Activated CD4-positive, alpha-beta T cell treated with anti-CD3 and anti-CD28 coated beads, Interleukin-10, Interleukin-2, amounts not matched to agents 100 ng/mL and 50 ng/mL, durations not matched to agents 16 hours and 8 hours (primary cell): ENCODE data around the gene CAPN2.

Experiments used
- DNase-seq: peaks from one replicate; pipeline ENCODE4 v3.0.0-alpha.2; 2020

The CAPN2 gene

DNA sequence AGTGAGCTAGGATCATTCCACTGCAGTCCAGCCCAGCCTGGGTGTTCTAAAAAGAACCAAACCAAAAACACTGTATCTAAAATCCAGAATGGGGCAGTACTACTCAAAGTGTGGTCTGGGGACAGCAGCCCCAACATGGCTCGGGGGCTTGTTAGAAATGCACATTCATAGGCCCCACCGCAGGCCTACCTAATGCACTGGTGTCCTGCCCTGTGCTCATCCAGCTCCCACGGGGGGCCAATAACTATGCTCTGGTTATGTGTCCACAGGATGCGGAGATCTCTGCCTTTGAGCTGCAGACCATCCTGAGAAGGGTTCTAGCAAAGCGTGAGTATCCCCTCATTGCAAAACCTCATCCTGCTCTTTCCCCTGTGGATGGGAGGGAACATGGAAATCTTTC lies 51.5 kb downstream of the CAPN2 start:
- no peak for DNase-seq

DNA sequence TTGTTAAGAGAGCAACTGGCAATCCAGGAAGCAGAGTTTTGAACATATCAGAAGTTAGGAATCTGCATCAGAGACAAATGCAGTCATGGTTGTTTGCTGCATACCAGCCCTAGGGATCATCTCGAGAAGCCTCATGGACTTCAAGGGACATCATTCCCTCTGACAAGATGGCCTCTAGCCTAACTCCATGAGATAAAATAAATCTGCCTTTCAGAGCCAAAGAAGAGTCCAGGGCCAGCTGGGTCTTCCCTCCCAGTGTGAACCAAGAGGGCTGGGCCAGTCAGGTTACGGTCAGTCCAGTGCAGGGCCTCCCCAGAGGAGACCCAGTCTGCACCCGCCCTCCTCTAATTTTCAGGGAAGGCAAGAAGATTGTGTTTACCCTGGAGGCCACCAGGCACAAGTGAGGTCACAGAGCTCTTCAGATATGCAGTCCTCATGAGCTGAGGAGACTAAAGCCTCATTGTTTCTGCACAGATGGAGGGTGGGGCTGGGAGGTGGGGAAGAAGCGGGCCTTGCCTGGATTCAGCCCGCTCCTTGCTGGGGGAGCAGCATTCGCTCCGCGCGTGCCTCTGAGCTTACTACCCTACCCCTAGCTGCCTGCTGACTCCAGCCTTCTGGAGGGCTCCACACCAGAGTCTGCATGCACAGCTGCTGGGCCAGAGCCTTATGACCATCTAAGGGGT lies 52.8 kb downstream of the CAPN2 start:
- DNase-seq, result no peak

DNA sequence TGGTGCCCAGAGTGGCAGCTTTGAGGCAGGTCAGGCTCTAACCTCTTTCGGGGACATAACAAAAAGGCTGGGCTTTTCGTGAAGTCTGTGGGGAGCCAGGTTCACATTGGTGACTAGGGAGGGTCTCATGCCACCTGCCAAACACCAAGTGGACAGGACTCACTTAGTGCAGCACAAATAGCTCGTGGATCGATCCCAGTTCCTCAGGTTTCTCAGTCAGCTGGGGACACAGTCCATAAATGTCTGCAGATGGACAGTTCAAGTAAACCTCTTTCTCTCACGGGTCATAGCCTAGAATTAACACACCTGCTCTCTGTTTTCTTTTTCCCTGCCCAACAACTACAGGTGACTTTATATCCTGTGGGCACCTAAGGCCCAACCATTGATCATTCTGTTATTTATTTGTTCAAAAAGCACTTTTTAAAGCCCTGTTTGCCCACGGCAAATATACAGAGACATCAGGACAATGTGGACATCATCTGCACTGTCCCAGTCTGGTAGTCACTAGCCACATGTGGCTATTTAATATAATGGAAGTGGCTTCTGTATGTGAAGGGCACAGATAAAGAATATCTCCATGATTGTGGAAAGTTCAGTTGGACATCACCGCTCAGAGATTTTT lies 53.5 kb downstream of the CAPN2 start:
- no peak for DNase-seq

DNA sequence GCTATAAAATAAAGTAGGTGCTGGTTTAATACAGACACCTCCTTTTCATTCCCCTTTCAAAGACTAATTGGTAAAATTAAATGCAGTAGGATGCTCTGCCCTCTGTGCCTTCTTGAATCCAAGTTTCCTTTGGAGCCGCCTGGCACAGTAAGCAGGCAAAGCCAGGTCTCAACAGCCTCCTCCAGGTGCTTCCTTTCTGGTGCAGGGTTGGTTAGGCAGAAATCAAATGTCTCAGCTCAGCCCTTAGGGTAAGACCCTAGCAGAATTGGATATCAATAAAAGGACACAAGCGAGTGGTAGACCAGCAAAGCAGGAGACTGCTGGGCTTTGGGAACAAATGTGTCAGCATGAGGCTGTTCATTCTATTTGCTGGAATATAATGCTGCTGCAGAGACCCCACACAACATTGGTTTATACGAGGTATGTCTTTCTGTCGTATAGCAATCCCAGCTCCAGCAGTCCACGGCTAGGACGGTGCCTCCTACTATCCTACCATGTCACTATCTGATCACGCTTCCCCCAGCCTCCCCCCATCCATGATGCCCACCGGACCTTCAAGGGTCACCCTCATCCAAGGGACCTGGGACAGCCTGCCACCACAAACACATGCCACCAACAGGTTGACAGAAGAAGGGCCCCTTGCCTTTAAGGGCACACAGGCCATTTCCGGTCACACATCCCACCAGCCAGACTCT lies 58.4 kb downstream of the CAPN2 start:
- DNase-seq, result no peak

DNA sequence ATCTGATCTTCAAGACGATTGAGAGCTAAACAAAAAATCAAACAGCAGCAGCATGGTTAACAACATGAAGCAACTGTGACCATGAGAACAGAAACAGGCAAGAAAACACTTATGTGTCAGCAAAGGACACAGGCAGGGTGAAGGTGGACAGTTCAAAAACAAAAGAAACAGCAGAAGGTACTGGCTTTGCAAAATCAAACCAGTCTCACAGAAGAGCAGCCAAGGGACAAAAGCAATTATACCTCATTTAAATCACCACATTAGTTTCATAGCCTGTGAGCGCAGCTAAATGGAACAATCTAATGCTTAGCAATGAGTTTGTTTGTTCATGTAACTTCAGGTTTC lies 59.1 kb downstream of the CAPN2 start:
- no peak for DNase-seq

DNA sequence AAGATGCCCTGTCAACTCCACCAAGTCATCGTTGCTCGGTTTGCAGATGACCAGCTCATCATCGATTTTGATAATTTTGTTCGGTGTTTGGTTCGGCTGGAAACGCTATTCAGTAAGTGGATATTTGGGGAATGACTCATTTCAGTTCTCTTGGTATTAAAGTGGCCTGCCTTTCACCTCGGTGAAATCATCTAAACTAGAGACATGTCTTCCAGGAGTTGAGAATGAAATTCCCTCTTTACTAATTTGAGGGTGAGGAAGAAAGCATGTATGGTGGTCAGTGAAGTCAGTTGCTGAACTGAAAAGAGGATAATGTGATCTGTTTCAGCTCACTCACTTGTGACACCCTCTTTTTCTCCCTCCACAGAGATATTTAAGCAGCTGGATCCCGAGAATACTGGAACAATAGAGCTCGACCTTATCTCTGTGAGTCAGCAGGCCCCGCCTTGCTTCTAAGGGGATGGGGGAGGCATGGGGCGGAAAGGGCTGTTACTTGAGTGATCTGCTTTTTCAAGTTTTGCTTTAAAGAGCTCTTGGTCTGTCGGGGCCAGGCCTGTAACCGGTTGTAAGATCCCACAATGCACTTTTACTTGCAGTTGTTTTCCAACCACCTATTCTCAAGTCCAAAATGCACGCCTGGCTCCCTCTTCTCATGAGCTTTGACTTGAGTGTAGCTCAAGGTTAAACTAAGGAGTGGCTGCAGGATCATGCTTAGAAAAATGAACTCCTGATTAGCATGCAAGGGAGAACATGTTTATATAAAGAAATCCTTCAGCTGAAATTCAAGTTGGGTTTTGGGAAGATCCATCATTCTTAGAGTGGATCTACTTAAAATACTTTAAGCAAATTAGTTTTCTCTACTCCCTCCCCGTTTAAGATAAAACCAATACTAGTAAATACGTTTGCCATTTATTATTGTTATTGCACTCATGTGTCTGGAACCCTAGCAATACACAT lies 59.8 kb downstream of the CAPN2 start:
- DNase-seq, result peak; percentile 66

DNA sequence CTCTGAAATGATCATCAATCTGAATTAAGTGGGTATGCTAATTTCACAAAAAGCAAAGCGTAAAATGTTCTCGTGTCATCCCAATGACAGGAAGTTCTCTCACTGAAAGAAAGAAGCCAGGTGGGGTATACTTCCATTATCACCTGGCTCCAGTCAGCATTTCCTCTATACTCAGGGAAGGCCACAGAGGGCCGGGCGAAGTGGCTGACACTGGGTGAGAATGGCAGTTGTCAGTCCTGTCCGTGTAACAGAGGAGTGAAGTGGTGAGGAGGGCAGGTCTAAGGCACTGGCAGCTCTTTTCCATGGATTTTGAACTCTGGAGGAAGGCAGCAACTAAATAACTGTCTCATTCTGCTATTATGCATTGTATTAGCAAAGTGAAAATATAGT lies 60.4 kb downstream of the CAPN2 start:
- DNase-seq, result no peak

DNA sequence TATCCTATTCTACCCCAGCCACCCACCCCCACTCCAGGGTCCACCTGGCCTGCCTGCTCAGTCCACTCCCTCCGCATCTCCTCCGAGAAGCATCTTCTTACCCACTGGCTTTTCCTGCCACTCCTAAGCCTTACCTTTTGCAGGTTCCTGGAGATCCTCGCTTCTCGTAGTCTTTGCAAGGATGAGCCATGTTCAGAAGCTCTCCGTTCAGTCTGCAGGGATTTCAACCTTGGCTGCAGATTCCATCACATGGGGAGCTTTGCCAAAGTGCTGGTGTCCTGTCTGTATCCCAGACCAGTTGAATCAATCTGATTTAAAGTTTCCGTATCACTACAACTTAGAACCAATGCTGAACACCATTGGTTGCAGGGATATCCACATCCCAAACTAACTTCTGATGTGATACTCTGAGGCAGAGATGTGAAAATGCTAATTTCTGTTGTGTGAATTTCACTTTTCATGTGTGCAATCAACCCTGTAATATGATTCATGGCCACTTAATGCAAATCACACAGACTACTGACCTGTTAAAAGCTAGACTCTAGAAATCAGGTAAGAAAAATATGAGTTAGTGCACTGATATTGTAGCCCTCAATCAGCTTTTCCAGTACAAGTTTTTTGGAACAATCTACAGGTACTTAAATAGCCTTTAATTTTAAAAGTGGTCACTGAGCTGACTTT lies 61.9 kb downstream of the CAPN2 start:
- DNase-seq, result no peak

DNA sequence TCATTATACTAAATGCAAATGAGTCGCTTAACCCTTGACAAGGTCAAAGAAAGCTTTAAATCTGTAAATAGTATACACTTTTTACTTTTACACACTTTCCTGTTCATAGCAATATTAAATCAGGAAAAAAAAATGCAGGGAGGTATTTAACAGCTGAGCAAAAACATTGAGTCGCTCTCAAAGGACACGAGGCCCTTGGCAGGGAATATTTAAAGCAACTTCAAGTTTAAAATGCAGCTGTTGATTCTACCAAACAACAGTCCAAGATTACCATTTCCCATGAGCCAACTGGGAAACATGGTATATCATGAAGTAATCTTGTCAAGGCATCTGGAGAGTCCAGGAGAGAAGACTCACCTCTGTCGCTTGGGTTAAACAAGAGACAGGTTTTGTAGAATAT lies 62.7 kb downstream of the CAPN2 start:
- no peak for DNase-seq

DNA sequence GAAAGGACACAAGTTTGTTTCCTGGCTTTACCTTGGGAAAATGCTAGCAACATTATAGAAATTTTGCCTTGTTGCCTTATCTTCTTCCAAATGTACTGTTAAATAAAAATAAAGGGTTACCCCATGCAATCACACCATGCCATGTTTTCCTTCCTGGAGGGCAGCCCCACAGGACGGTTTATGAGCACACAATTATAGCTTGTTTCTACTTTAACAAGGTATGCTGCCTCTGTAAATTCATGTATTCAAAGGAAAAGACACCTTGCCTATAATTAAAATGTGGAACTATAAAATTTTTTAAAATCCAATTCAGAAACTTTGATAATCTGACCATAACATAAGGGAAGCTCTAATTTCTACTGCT lies 63.4 kb downstream of the CAPN2 start:
- no peak for DNase-seq

DNA sequence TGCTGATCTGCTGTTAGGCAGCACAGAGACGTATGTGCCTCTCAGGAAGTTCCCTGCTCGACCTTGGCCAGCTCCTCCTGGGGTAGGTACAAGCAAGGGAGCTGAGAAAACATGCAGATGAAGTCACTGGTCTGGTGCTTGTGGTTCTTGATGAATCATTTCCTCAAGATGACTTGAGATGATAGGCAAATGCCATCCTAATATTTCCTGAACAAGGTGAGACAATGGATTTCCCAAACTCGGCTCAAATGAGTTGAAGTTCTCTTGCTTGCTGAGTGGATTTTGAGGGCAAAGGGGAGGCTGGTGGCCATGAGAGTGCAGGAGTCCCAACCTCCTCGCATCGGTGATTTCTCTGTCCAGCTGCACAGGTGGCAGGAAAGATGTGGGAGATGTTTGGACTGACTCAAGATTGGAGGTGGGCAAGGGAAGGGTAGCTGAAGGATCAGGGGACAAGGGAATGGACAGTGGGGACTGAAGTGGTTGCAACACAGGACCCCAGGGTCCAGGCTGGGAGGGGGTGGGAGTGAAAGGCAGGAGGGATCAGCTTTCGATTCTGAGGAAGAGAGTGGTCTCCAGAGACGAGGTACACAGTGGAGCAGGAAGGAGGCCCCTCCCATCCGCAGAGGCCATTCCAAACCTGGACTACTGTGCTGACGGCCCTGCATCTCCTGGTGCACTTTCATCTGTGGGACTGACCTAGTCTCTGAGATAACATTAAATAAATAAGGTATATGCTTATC lies 63.9 kb downstream of the CAPN2 start:
- peak; percentile 83 for DNase-seq

DNA sequence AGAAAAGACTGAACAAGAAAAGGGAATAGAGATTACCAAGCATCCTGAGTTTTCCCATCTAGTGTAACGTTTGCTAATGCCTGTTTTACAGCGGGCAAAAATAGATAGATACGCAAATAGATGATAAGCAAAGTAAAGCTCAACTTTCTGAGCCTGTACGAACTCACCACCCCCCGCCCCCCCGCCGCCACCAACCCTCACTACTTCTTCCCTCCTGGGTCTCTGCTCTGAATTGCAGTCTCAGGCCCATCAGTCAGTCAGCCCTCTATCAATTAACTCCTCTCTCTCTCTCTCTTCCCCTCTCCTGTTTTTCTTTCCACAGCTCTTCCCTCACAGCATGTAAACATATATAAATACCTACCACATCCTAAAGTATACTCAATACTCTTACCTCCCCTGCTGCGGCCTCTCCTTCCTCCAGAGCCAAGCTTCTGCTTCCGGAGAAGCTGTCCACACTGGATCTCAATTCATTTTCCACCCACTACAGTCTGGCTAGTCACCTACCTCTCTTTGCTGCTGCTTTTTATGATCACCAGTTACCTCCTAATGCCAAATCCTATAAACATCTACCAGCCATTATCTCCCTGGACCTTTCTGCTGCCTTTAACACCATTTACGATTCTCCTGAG lies 64.6 kb downstream of the CAPN2 start:
- DNase-seq, result no peak

DNA sequence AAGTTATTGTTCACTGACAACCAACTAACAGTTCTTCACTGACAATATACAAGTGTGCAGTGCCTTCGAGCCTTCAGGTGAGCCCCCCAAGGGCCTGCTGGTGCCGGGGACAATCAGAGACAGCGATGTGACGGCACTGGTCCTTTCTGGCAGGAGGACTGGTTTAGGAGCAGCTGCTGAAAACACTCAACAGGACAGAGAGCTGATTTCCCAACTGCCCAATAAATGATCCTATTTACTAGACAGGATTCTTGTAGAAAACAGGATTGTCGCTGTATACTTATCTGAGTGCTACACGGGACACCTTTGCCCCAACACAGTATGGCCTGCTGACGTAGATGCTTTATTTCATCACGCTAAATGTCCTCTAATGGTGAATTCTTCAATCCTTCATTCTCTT lies 68.0 kb downstream of the CAPN2 start:
- no peak for DNase-seq

DNA sequence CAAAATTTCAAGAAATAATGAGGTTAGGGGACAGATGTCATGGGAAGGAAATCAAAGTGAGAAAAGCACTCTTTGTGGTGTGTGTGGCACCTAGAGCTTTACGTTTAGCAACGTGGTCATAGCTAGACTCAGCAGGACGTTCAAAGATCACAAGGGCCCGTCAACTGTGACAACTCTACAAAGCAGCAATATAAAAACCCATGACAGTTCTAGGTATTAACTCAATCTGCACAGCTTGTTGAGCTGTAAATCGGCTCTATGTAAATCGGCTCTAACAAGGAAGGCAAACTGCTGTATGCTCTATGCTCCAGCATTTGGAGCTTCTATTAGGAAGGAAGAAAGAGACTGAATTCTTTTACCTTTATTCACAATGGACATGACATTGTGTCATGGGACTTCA lies 68.6 kb downstream of the CAPN2 start:
- DNase-seq, result no peak

DNA sequence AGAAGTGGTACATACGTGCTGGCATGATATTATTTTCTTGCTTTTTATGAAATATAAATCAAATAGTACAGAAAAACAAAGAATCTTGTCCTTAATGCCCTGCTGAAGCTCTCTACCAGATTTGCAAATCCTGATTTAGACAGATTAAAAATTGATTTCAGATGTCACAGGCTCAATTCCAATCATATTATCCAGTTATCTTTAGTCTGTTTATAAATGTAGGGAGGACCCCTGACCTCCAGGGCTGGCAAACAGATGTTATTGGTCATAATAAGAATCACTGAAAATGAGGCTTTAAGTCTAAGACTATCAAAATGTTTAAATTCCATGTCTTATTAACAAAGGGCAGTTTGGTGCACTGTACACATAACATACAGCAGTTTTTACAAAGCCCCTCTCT lies 71.3 kb downstream of the CAPN2 start:
- no peak for DNase-seq

DNA sequence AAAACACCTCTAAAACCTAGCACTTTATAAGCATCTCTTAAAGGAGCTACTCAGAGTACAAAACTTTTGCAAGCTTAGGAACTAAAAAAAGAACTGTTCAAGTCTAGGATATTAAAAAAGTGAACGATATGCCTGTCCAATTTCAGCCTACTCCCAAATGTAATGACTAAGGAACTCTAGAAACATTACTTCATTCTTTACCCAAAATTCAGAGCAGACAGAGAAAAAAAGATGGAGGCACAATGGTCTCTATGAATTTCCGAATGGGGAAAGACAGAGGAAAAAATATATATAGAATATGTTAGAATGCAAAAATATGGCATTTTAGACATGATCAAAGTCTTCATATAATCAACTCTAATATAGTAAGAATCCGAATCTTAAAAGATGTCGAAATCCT lies 72.2 kb downstream of the CAPN2 start:
- DNase-seq, result no peak

DNA sequence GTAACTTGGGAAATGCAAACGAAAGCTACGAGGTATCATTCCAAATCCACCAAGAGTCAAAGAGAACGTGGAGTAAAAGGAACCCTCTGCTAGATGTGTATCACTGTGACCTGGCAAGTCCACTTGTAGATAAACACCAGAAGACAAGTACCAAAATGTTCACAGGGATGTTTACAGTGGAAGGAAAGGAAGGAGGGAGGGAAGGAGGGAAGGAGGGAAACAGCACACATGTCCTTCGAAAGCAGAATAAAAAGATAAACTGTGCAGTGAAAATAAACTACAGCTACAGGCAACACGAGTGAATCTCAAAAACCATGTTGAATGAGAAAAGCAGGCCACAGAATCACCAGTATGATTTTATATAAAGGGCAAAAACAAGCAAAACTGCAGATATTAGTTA lies 73.5 kb downstream of the CAPN2 start:
- no peak for DNase-seq

DNA sequence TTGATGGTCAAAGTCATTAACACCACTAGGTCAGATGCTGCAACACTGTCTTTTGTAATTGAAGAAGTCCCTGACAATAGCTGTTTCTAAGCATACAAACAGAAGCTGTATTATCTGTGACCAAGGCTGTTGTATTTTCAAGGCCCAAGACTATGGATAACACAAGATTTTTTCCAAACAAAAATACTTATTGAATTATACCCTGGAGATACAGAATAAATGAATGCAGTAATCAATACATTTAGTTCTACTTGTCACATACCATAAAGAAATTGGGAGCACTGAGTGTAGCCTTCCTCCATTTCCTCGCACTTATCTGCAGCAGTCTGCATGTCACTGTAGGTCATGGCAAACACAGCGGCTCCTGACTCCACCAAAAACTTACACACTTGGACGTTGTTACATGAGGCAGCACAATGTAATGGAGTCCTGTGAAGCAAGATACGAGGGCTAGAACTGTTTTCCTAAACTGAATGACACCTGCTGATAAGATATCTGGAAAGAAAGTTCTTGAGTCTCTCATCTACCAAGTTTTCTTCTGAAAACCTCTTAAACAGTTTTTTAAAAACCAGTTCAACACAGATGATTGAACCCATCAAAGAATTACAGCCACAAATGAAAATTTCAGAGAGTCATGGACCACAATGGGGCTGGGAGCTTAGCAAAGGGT lies 76.5 kb downstream of the CAPN2 start:
- no peak for DNase-seq

DNA sequence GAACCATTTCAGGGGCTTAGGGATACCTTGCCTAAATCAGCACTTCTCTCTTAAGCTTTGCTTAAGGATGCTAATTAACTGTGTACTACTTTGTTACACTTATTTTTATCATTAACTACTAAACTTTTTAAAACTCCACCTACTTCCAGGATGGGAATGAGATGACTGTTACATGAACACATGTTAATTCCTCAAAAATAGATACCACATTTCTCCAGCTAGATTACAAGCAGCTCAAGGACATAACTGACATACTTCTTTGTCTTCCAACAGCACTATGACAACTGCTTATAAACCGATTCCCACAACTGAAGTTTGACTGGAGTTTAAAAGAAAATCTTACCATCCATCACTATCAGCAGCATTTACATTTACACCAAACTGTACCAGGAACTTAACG lies 79.7 kb downstream of the CAPN2 start:
- no peak for DNase-seq

DNA sequence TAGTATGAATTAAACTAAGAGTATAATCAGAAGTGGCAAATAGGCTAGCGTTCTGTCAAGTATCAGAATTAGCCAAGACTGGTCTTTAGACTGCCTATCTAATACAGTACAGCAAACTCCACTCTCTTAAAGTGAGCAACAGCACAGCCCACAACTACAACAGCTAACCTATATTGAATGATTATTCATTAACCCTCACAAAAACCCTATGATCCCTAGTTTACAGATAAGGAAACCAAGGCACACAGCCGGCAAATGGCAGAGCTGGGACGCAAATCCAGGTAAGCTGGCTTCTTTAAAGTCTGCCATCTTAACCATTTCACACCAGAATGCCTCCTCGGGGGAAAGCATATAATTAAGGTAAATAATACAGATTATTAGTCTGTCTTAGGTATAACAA lies 81.4 kb downstream of the CAPN2 start:
- DNase-seq, result no peak
